PFSK-1 (cell line): Measurements from ENCODE around the gene OPCML.

ENCODE experiments used
- FOXP2 ChIP-seq: optimal IDR thresholded peaks from 2 replicates; pipeline ENCODE3; 2011; ENCODE audit warnings: borderline replicate concordance, control low read depth, inconsistent platforms; ENCODE audit not compliant: insufficient read depth; ENCODE audit errors: extremely low read length, extremely low read depth
- POLR2AphosphoS5 ChIP-seq: IDR thresholded peaks from 2 replicates; pipeline ENCODE4 v1.6.1; 2012; ENCODE audit warnings: low read depth, mild to moderate bottlenecking, control low read depth, low read length, moderate library complexity
- SIN3A ChIP-seq: IDR thresholded peaks from 2 replicates; pipeline ENCODE4 v1.6.1; 2012; ENCODE audit warnings: mild to moderate bottlenecking, low read length, moderate library complexity, borderline replicate concordance; ENCODE audit not compliant: insufficient read depth
- TAF1 ChIP-seq: IDR thresholded peaks from 2 replicates; pipeline ENCODE4 v1.6.1; 2012; ENCODE audit warnings: low read length, control low read depth, borderline replicate concordance; ENCODE audit not compliant: insufficient read depth
- TF ChIP-seq, protein P1 (sequence below), 2 experiments: IDR thresholded peaks; 2 replicates each; pipeline versions ENCODE4 v1.6.1 to v1.8.0; 2011 to 2012; ENCODE audit warnings: low read depth in 2 of 2, low read length in 2 of 2, control low read depth in 1 of 2, inconsistent platforms in 1 of 2, mild to moderate bottlenecking in 1 of 2, moderate library complexity in 1 of 2; ENCODE audit not compliant: insufficient read depth in 1 of 2

Gene OPCML

DNA sequence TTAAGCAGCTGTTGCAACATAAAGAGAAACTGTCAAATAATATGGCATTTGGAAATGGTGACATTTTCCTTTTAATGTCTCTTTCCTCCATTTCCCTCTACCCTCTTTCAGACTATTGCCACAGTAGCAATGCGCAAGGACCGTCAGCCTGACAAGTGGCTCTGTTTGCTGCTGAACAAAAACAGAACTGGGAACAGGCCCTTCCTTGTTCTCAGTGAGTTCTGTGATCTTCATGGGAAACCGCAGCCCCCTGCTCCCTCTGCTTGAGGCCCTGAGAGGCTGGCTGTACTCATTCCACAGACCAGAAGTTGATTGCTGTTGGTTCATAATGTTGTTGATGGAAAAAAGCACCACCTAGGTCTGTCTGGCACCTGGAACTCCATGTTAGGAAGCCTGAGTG is 559.7 kb downstream of the OPCML start:
- TF ChIP-seq SIN3A = no peak

DNA sequence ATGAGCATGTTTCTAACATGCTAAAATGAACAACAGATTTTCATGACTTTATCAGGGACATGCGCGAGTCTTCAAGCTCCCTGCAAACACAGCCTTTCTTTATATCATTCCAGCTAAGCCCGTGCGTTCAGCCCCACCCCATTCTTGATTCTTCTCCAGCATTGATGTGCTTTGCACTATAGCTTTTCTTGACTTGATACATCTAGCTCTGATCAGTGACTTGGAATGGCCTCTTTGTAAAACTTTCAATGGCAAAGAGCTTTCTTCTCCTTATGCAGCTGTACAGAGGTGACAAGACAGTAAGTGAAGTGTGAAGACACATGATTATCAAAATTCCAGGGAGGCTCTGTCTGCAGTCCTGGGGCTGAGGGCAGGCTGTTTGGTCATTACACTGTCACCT is 561.0 kb downstream of the OPCML start:
- TF ChIP-seq FOXP2 (no peak), POLR2AphosphoS5 (no peak), TAF1 (no peak), SIN3A (no peak)
- TF ChIP-seq, protein P1, sequence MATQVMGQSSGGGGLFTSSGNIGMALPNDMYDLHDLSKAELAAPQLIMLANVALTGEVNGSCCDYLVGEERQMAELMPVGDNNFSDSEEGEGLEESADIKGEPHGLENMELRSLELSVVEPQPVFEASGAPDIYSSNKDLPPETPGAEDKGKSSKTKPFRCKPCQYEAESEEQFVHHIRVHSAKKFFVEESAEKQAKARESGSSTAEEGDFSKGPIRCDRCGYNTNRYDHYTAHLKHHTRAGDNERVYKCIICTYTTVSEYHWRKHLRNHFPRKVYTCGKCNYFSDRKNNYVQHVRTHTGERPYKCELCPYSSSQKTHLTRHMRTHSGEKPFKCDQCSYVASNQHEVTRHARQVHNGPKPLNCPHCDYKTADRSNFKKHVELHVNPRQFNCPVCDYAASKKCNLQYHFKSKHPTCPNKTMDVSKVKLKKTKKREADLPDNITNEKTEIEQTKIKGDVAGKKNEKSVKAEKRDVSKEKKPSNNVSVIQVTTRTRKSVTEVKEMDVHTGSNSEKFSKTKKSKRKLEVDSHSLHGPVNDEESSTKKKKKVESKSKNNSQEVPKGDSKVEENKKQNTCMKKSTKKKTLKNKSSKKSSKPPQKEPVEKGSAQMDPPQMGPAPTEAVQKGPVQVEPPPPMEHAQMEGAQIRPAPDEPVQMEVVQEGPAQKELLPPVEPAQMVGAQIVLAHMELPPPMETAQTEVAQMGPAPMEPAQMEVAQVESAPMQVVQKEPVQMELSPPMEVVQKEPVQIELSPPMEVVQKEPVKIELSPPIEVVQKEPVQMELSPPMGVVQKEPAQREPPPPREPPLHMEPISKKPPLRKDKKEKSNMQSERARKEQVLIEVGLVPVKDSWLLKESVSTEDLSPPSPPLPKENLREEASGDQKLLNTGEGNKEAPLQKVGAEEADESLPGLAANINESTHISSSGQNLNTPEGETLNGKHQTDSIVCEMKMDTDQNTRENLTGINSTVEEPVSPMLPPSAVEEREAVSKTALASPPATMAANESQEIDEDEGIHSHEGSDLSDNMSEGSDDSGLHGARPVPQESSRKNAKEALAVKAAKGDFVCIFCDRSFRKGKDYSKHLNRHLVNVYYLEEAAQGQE (IDR thresholded peaks at IDR 0.05; ENCODE audit: insufficient read depth in 1 of 2, low read depth in 2 of 2, low read length in 2 of 2) = no peak

DNA sequence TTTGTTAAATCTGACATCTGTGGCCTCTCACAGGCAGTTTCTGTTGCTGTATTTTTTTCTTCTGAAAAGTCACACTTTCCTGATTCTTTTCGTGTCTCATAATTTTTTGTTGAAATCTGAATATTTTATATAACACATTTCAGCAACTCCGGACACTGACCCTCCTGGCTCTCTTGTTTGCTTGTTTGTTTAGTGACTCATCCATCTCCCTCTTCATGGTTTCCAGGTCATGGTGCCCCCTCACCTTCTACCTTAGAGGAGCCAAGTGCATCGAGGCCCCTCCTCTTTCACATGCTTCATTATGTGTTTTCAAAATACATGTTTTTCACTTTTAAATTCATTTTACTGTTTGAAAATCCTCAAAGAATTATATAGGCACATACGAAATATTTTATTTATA is 562.4 kb downstream of the OPCML start:
- TF ChIP-seq, protein P1 (IDR thresholded peaks at IDR 0.05; ENCODE audit: insufficient read depth in 1 of 2, low read depth in 2 of 2, low read length in 2 of 2) = no peak
- TF ChIP-seq FOXP2 = no peak
- TF ChIP-seq SIN3A = no peak
- TF ChIP-seq POLR2AphosphoS5 = no peak
- TF ChIP-seq TAF1 = no peak

DNA sequence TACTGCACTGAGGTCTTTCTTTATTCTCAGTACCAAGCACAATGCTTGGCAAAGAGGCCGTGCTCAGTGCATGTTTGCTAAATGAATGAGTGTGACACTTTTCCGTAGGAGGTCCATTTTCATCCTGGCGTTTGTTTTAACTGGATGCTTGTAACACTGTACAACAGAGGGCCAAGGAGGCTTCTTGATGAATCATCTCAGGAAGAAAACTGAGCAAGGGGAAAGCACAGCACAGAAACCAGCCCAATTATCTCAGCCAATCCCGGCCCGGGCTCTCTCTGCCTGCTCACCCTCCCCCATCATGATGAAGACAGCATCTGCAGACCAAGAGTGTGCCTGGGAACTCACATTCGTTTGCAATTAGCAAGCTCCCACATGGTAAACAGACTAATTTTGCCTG is 570.3 kb downstream of the OPCML start:
- TF ChIP-seq POLR2AphosphoS5 (no peak), FOXP2 (no peak)

DNA sequence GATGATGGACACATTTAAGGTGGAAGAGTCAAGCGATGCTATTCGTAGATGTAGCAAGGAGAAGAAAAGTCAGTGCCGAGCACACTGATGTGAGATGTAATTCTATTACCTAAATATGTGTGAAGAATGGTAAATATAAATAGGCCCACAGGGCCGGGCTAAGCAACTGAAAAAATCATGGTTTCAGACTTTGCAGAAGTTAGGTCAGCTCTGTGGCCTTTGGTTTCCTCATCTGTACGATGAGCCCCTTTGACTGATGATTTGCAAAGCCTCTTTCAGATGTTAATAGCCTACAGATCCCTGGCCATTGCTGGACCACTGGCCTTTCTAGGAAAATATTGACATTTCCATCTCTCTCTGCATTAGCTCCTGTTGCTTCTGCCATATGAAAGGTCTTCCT is 570.8 kb downstream of the OPCML start:
- TF ChIP-seq, protein P1 (IDR thresholded peaks at IDR 0.05; ENCODE audit: insufficient read depth in 1 of 2, low read depth in 2 of 2, low read length in 2 of 2) = no peak
- TF ChIP-seq POLR2AphosphoS5 (no peak), TAF1 (no peak)

DNA sequence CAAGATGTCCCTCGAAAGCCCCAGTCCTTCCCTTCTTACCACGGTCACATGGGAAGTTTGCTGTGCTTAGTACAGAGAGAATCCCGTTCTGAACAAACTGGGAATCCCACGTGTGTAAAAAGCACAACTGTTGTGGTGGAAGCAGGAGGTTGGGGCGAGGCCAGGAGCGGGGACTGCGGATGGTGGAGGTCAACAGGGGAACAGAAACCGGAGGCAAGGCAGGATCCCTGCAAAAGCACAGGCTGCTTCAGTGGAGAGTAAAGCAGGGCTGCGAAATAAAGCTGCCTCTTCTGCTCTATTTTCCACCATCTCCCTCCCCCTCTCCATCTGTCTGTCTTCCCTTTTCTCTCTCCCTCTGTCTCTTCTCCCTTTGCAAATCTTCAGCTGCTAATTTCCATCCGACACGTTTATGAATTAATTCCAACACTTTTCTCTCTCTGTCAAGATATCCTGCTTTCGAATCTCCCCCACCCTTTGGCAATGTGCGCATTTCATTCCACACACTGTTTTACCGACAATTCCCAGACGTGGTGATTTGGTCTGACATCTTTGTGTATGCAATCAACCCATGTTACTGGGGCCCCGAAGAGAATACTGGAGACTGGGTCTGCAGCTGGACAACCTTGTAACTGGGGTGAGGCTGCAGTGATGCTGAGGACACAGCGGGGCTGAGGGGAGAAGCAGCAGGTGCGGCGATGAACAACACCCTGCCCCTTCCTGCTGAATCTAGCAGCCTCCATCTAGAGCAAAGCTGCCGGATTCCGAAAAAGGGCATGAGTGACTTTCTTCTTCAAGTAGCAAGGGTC is 571.8 kb downstream of the OPCML start:
- TF ChIP-seq POLR2AphosphoS5 (no peak), TAF1 (no peak), SIN3A (no peak), FOXP2 (no peak)
- TF ChIP-seq, protein P1 (IDR thresholded peaks at IDR 0.05; ENCODE audit: insufficient read depth in 1 of 2, low read depth in 2 of 2, low read length in 2 of 2) = no peak
